ENCODE measurements around the gene PIGZ. TPM values are rescaled to one million over a fixed set of nuclear protein-coding genes. Genes with fewer than 3 reads are reported as not detected.

Gene PIGZ
- total and polyA plus RNA-seq, 4 donors, result 0.99 to 2.4 (median 1.6) TPM

DNA sequence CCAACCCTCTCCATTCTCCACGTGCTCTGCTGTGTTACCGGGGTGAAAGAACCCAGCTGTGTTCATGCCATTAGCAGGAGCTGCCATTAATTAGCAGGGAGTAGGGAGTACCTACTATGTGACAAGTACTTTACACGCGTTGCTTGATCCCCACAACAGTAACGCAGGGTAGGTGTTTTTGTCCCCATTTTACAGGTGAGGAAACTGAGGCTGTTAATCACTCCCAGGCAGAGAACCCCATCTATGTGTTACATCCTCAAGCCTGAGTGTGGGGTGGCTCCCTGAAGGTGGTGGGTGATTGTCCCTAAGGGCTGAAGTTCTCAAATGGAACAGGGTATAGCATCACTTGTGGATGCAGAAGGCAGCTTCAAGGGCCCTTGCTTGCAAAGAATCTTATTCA lies 38.2 kb upstream of the PIGZ start:
- WGBS, result 96% methylated on average over 5 of the region's 5 CpGs
- H3K9ac ChIP-seq (ENCODE audit: low read depth in 1 of 2, low read length in 2 of 2), result no peak overlapping the region
- DNase-seq (ENCODE audit: low spot score), result no peak
- H3K4me3 ChIP-seq (ENCODE audit: low read depth in 1 of 3, low read length in 3 of 3), result no peak overlapping the region
- TF ChIP-seq FOXA2 (IDR thresholded peaks at IDR 0.05), result no peak
- TF ChIP-seq MAX (IDR thresholded peaks at IDR 0.05), result no peak
- TF ChIP-seq YY1 (IDR thresholded peaks at IDR 0.05), result no peak
- no peak for TF ChIP-seq FOXA1 (IDR thresholded peaks at IDR 0.05)
- TF ChIP-seq RXRA (IDR thresholded peaks at IDR 0.05), result no peak
- no peak for TF ChIP-seq GABPA (IDR thresholded peaks at IDR 0.05 in 1 of 2, conservative IDR thresholded peaks at IDR 0.05 in 1 of 2)
- no peak for TF ChIP-seq ZBTB33 (IDR thresholded peaks at IDR 0.05)
- no peak for TF ChIP-seq JUND (IDR thresholded peaks at IDR 0.05)
- no peak for TF ChIP-seq TAF1 (conservative IDR thresholded peaks at IDR 0.05)
- TF ChIP-seq, protein P1, sequence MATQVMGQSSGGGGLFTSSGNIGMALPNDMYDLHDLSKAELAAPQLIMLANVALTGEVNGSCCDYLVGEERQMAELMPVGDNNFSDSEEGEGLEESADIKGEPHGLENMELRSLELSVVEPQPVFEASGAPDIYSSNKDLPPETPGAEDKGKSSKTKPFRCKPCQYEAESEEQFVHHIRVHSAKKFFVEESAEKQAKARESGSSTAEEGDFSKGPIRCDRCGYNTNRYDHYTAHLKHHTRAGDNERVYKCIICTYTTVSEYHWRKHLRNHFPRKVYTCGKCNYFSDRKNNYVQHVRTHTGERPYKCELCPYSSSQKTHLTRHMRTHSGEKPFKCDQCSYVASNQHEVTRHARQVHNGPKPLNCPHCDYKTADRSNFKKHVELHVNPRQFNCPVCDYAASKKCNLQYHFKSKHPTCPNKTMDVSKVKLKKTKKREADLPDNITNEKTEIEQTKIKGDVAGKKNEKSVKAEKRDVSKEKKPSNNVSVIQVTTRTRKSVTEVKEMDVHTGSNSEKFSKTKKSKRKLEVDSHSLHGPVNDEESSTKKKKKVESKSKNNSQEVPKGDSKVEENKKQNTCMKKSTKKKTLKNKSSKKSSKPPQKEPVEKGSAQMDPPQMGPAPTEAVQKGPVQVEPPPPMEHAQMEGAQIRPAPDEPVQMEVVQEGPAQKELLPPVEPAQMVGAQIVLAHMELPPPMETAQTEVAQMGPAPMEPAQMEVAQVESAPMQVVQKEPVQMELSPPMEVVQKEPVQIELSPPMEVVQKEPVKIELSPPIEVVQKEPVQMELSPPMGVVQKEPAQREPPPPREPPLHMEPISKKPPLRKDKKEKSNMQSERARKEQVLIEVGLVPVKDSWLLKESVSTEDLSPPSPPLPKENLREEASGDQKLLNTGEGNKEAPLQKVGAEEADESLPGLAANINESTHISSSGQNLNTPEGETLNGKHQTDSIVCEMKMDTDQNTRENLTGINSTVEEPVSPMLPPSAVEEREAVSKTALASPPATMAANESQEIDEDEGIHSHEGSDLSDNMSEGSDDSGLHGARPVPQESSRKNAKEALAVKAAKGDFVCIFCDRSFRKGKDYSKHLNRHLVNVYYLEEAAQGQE (IDR thresholded peaks at IDR 0.05), result no peak
- no peak for TF ChIP-seq ATF3 (IDR thresholded peaks at IDR 0.05)
- no peak for TF ChIP-seq SP1 (IDR thresholded peaks at IDR 0.05)
- no peak for TF ChIP-seq NR2F2 (IDR thresholded peaks at IDR 0.05)
- no peak for TF ChIP-seq HNF4A (conservative IDR thresholded peaks at IDR 0.05)
- TF ChIP-seq RAD21 (IDR thresholded peaks at IDR 0.05), result no peak
- H3K36me3 ChIP-seq (ENCODE audit: control insufficient read depth in 4 of 4, insufficient read depth in 3 of 4, low read depth in 1 of 4, low read length in 3 of 4), result no peaks in the 10 kb centered on the region
- H3K9me3 ChIP-seq (ENCODE audit: control insufficient read depth in 4 of 4, low read length in 3 of 4), result no peaks in the 10 kb centered on the region
- H3K4me1 ChIP-seq (ENCODE audit: control insufficient read depth in 4 of 4, insufficient read depth in 4 of 4, low read length in 3 of 4), result peaks cover 0 to 4% (median 4%) of the 10 kb centered on the region in 4 donors
- no peak overlapping the region for H3K27ac ChIP-seq (ENCODE audit: low read depth in 1 of 2, low read length in 2 of 2)
- no peaks in the 10 kb centered on the region for H3K27me3 ChIP-seq (ENCODE audit: control insufficient read depth in 4 of 4, insufficient read depth in 4 of 4, low read length in 3 of 4)

GRCh38 chr3:197006446-197006845 lies 37.8 kb upstream of the PIGZ start:
- 94% methylated on average over 11 of the region's 11 CpGs for WGBS
- no peak overlapping the region for H3K27ac ChIP-seq (ENCODE audit: low read depth in 1 of 2, low read length in 2 of 2)
- no peaks in the 10 kb centered on the region for H3K27me3 ChIP-seq (ENCODE audit: control insufficient read depth in 4 of 4, insufficient read depth in 4 of 4, low read length in 3 of 4)
- no peak overlapping the region for H3K4me3 ChIP-seq (ENCODE audit: low read depth in 1 of 3, low read length in 3 of 3)
- peaks cover 0 to 4% (median 4%) of the 10 kb centered on the region in 4 donors for H3K4me1 ChIP-seq (ENCODE audit: control insufficient read depth in 4 of 4, insufficient read depth in 4 of 4, low read length in 3 of 4)
- no peak overlapping the region for H3K9ac ChIP-seq (ENCODE audit: low read depth in 1 of 2, low read length in 2 of 2)
- no peak for DNase-seq (ENCODE audit: low spot score)
- no peaks in the 10 kb centered on the region for H3K36me3 ChIP-seq (ENCODE audit: control insufficient read depth in 4 of 4, insufficient read depth in 3 of 4, low read depth in 1 of 4, low read length in 3 of 4)
- no peaks in the 10 kb centered on the region for H3K9me3 ChIP-seq (ENCODE audit: control insufficient read depth in 4 of 4, low read length in 3 of 4)
- TF ChIP-seq RXRA (IDR thresholded peaks at IDR 0.05) (no peak), NR2F2 (IDR thresholded peaks at IDR 0.05) (no peak), HNF4G (IDR thresholded peaks at IDR 0.05) (no peak), ATF3 (IDR thresholded peaks at IDR 0.05) (no peak), RAD21 (IDR thresholded peaks at IDR 0.05) (no peak), GABPA (IDR thresholded peaks at IDR 0.05 in 1 of 2, conservative IDR thresholded peaks at IDR 0.05 in 1 of 2) (no peak), MAX (IDR thresholded peaks at IDR 0.05) (no peak), CTCF (IDR thresholded peaks at IDR 0.05; ENCODE audit: low read depth, low read length, missing input control) (no peak), FOXA1 (IDR thresholded peaks at IDR 0.05) (no peak), TAF1 (conservative IDR thresholded peaks at IDR 0.05) (no peak), JUND (IDR thresholded peaks at IDR 0.05) (no peak), HNF4A (conservative IDR thresholded peaks at IDR 0.05) (no peak), SP1 (IDR thresholded peaks at IDR 0.05) (no peak), EGR1 (IDR thresholded peaks at IDR 0.05; ENCODE audit: low read depth in 2 of 2) (no peak), FOXA2 (IDR thresholded peaks at IDR 0.05) (no peak), YY1 (IDR thresholded peaks at IDR 0.05) (no peak)
- TF ChIP-seq, protein P1 (IDR thresholded peaks at IDR 0.05), result no peak
